HG03432 (cell line): ENCODE results near the gene SORCS2.

Experiments used
- ATAC-seq: cut with Tn5 transposase; IDR thresholded peaks from one replicate; pipeline ENCODE4 v1.9.1; 2021; ENCODE audit warnings: mild to moderate bottlenecking, moderate library complexity; ENCODE audit not compliant: unreplicated experiment

SORCS2 gene

GRCh38 chr4:7422151-7422897, 230.0 kb downstream of the SORCS2 start:
- no peak for ATAC-seq

- ATAC-seq, result no peak
Measured at GRCh38 chr4:7422898-7423180, 230.5 kb downstream of the SORCS2 start.

DNA sequence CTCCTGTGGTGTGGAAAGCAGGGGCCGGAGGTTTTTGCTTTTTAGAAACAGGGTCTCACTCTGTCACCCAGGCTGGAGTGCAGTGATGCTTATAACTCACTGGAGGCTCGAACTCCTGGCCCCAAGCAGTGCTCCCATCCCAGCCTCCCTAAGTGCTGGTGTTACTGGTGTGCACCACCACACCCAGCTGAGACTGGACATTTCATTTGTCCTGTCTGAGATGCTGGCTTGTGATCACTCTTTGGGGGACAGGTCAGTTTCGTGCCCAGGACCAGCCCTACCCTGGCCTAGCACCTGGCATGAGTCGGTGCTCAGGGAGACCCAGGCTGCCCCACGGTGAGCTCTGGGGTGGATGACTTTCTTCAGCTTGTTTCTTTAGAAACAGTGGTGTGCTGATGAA, 231.1 kb downstream of the SORCS2 start:
- ATAC-seq, result no peak

GRCh38 chr4:7423801-7424552, 231.6 kb downstream of the SORCS2 start:
- no peak for ATAC-seq

DNA sequence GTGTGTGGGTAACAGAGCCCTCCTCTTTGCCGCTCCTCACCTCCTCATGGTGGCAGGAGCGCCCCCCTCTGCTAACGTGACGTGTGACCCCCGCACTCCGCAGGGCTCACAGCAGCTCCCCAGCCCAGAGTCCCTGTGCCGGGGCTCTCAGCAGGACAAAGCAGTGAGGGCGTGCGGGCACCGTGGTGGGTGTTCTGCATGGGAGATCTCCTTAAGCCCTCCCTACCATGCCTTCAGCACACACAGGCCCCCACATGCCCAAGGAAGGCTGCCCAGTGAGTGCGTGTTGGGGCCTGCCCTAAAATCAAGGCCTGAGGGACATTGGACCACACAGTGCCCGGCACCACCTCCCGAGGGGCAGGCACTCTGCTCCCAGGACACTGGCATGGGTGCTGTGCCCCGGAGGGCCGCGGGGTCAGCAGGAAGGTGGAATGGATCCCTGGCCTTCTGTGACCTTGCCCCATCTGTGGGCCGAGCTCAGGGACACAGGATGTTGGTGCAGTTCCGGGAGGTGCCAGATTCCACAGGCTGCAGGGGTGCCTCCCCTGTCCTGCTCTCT, 232.3 kb downstream of the SORCS2 start:
- ATAC-seq, result no peak

GRCh38 chr4:7425124-7425523, 232.8 kb downstream of the SORCS2 start:
- ATAC-seq, result no peak

DNA sequence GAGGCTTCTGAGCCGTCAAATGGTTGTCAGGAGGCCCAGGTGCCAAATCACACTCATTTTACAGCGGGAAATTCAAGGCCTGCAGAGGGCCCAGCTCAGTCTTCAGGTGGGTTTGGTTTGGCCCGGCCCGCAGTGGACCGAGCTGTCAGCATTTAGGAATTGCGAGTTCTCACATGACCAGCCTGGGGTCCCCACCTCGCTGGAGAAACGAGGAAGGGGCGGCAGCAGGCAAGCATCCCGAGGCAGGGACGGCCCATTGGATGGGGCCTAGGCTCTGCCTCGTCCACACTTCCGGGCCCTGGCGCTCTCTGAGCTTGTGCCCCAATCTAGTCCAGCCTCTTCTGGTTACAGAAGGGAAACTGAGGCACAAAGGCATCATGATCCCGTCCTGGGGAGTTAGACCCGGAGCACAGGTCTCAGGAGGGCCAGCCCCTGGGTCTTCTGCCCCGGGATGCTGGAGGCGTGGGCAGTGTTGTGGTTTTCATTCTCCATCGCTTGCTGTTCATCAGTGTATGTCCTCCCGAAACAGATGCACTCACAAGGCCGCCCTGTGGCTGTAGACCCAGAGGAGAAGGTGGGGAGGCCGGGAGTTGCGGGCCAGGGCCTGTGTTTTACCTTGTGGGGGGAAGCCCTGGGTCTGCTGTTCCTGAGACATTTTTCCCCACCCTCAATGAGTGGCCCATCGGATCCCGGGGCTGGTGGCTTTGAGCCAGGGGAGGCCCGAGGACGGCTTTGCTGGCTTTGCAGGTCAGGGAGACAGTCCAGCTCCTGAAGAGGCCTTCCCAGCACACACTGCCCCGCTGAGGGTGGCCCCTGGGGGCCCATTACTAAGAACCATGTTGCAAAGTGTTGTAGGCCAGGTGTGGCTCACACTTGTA, 233.5 kb downstream of the SORCS2 start:
- no peak for ATAC-seq

- ATAC-seq, result no peak
Measured at GRCh38 chr4:7426525-7427171, 234.3 kb downstream of the SORCS2 start.

- ATAC-seq, result no peak
Measured at GRCh38 chr4:7427361-7427760, 235.0 kb downstream of the SORCS2 start.

- no peak for ATAC-seq
Measured at GRCh38 chr4:7427831-7428260, 235.5 kb downstream of the SORCS2 start.

GRCh38 chr4:7428261-7429068, 236.1 kb downstream of the SORCS2 start:
- ATAC-seq, result no peak

- no peak for ATAC-seq
Measured at GRCh38 chr4:7429069-7429416, 236.7 kb downstream of the SORCS2 start.

DNA sequence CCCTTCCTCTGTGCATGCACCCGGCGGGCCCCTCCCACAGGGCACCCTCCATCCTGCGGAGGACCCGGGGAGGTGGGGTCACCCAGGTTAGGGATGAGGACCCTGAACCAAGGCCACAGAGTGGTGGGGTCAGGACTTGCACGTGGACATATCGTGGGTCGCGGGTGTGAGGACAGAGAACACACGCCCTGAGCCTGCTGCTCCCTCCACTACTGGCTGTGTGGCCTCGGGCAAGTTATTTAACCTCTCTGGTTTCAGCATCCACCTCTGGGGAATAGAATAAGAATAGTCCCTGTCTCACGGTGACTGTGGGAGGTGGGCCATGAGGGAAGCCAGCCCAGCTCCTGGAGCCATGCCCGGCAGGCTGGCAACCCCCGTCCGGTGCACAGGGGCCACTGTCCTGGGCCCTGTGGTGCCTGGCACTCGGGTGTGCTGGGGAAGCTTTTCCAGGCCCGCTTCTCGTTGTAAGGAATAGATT, 237.3 kb downstream of the SORCS2 start:
- no peak for ATAC-seq

GRCh38 chr4:7430368-7430964, 238.1 kb downstream of the SORCS2 start:
- ATAC-seq, result no peak

DNA sequence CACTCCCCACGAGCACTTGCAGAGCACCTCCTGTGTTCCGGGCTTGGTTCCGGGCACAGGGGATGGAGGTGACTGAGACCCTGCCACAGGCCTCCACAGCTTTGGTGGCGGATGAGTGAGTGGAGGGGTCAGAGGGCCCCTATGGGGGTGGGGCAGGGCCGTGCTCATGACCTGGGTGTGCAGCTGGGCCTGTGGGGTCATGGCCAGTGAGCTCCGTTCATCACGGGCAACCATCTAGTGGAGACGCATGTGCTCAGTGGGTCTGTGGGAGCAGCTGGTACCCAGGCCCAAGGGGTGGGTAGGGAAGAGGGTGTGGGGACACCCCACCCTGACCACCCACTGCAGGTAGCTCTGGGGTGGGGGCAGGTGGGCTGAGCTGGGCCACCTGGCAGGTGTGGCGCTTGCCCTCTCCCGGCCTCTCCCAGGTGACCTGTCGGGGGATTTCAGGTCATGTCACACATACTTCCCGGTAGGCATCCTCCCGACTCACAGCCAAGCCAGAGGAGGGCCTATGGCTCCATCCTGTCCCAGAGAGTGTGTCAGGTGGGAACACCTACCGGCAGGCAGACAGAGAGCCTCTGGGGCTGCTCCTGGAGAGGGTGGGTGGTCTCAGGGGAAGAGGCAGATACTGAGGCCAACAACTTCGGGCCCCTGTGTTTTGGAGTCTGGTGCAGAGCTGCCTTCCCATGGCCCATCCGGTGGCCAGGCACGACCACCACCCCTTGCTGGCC, 238.8 kb downstream of the SORCS2 start:
- no peak for ATAC-seq

DNA sequence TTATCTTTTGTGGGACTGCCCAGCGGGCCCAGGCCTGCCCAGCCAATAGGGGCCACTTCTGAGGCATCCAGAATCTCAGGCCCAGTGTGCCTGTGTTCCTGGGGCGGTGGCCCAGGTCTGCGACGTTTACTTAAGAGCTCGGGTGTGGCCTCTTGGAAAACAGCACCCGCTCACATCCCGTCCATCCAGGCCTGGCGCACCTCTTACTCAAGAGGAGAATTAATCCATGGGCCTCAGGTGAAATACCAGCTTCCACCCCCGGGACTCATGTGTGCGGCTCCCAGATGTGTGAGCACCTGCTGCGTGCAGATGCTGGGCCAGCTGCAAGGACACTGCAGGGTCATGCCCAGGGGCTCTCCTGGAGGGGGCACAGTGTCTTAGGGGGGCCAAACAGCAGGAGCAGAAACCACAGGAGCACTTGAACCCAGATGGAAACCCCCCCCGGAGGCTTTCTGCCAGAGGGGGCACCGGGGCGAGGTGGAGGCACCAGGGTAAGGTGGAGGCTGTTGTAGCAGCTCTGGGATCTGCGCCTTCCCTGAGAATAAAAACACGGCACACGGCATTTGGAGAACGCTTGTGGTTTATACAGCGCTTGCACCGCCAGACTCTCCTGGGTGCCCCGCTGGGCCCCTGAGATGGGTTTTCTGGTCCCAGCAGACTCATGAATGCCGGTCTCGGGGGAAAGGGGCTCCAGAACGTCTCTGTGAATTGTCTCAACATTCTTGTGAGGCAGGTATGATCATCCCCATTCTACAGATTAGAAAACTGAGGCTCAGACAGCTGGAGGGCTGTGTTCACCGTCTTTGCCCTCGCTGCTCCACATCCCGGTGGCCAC, 239.6 kb downstream of the SORCS2 start:
- ATAC-seq, result no peak

DNA sequence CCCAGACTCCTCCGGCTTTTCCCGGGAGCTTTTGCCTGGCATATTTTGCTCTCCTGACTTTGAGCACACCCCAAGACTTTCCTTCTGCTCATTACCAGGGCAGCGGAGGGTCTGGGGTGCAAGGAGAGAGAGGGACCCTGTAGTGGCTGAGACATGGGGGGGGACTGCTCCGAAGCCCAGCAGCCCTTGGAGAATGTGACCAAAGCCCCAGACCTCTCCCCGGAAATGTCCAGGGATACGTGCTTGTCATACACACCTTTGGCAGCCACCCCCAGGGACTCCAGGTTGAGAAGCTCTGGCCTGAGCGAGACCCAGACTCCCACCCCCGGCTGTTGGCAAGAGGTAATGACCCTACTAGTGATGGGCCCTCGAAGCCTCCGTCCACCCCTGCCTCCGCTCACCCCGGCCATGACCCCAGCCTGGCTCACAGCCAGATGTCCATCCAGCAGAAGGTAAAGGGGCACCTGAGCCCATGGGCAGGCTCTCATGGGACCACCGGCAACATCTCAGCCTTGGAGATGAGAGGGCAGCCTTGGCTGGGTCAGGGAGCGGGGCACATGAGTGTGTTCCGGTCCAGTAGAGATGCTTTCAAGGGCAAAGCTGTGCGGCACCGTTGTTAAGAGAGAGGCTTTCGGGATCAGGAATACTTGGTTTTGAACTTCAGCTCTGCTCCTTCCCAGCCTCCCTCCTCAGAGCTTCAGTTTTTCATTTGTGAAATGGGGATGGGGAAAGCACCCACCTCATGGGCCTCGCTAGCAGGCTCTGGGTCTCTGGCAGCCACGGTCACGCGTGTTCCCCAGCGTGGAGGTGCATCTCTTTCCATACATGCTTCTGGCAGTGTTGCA, 240.4 kb downstream of the SORCS2 start:
- ATAC-seq, result no peak
